Fibroblast of lung (primary cell): ENCODE measurements around the gene COL25A1. TPM values are rescaled to one million over a fixed set of nuclear protein-coding genes. Genes with fewer than 3 reads are reported as not detected.

Experiments
- DNase-seq, 2 donors: peaks; one replicate each; pipeline versions ENCODE4 v3.0.0 to v3.0.0-alpha.2; 2010; ENCODE audit warnings: low read depth in 2 of 2
- H2AFZ ChIP-seq: 2 replicates; pipeline ENCODE4 v1.5.1; 2012; ENCODE audit warnings: low read length, control low read depth, inconsistent platforms
- H3K27ac ChIP-seq: 2 replicates; pipeline ENCODE4 v1.5.1; 2011; ENCODE audit warnings: low read length, control low read depth; ENCODE audit not compliant: insufficient read depth
- H3K27me3 ChIP-seq: 2 replicates; pipeline ENCODE4 v1.5.1; 2011; ENCODE audit warnings: mild to moderate bottlenecking, low read length; ENCODE audit not compliant: control insufficient read depth, insufficient read depth
- H3K36me3 ChIP-seq: 2 replicates; pipeline ENCODE4 v1.5.1; 2011; ENCODE audit warnings: low read length; ENCODE audit not compliant: control insufficient read depth, insufficient read depth
- H3K4me1 ChIP-seq: 2 replicates; pipeline ENCODE4 v1.5.1; 2011; ENCODE audit warnings: low read length; ENCODE audit not compliant: control insufficient read depth, insufficient read depth; ENCODE audit errors: extremely low read depth
- H3K4me2 ChIP-seq: 2 replicates; pipeline ENCODE4 v1.5.1; 2011; ENCODE audit warnings: low read length, control low read depth; ENCODE audit not compliant: insufficient read depth; ENCODE audit errors: extremely low read depth
- H3K4me3 ChIP-seq, 4 experiments: fragments of 200-600 bp in 1 of 4; sonication (generic) in 1 of 4; replicated peaks in 1 of 4; 2 replicates each; pipeline ENCODE4 v1.5.1; 2011 to 2016; ENCODE audit warnings: low read length in 4 of 4, low read depth in 3 of 4, mild to moderate bottlenecking in 3 of 4, control low read depth in 2 of 4, inconsistent platforms in 1 of 4, mixed read lengths in 1 of 4; ENCODE audit not compliant: insufficient read depth in 1 of 4; ENCODE audit errors: control extremely low read depth in 1 of 4
- H3K79me2 ChIP-seq: 2 replicates; pipeline ENCODE4 v1.5.1; 2012; ENCODE audit warnings: mild to moderate bottlenecking, low read length, inconsistent platforms; ENCODE audit not compliant: control insufficient read depth, insufficient read depth
- H3K9ac ChIP-seq: 2 replicates; pipeline ENCODE4 v1.5.1; 2011; ENCODE audit warnings: mild to moderate bottlenecking, low read length, control low read depth; ENCODE audit not compliant: insufficient read depth
- H3K9me3 ChIP-seq: 2 replicates; pipeline ENCODE4 v1.5.1; 2012; ENCODE audit warnings: low read depth, low read length; ENCODE audit not compliant: control insufficient read depth, insufficient read depth
- H4K20me1 ChIP-seq: 2 replicates; pipeline ENCODE4 v1.5.1; 2011; ENCODE audit warnings: low read length; ENCODE audit not compliant: control insufficient read depth, insufficient read depth; ENCODE audit errors: extremely low read depth
- CTCF ChIP-seq, 2 donors: IDR thresholded peaks in 1 of 2; conservative IDR thresholded peaks in 1 of 2; 1 replicate in 1 of 2; 2 replicates in 1 of 2; pipeline ENCODE4 v1.5.1; 2011 to 2012; ENCODE audit warnings: low read length in 2 of 2, control low read depth in 1 of 2, inconsistent platforms in 1 of 2, low read depth in 1 of 2, mild to moderate bottlenecking in 1 of 2
- EZH2 ChIP-seq: IDR thresholded peaks from 2 replicates; pipeline ENCODE4 v1.5.1; 2012; ENCODE audit warnings: low read length, control low read depth, mild to moderate bottlenecking; ENCODE audit errors: missing control alignments
- polyA plus RNA-seq, 2 donors: library from polyadenylated mRNA; depleted of rRNA in 1 of 2; stranded (reverse) in 1 of 2; unstranded in 1 of 2; fragments of >200 nt; gene quantifications; 2 replicates each; pipeline ENCODE4 v1.2.1, GENCODE V29; 2011 to 2012; ENCODE audit warnings: missing spikeins in 1 of 2
- total RNA-seq: library from RNA; depleted of rRNA; stranded (reverse); fragments of >200 nt; gene quantifications from 2 replicates; pipeline ENCODE4 v1.2.1, GENCODE V29; 2014

COL25A1 gene
- total and polyA plus RNA-seq, 2 donors (not counting 1 experiment from before 2014, with no cell fraction given), result under 0.01 to 0.01 TPM

GRCh38 chr4:109046471-109047201 is 255.8 kb downstream of the COL25A1 start:
- Histone ChIP-seq H3K4me3 (peak overlapping the region; percentile 5 to 43 (median 16)), H3K36me3 (no peaks in the 10 kb centered on the region), H3K27ac (peak overlapping the region; percentile 6), H3K4me1 (no peaks in the 10 kb centered on the region), H4K20me1 (no peaks in the 10 kb centered on the region), H3K79me2 (no peaks in the 10 kb centered on the region), H3K4me2 (peak overlapping the region; percentile 76), H3K9ac (no peak overlapping the region), H3K27me3 (no peaks in the 10 kb centered on the region), H2AFZ (peak overlapping the region; percentile 79), H3K9me3 (no peaks in the 10 kb centered on the region)
- peak; percentile 69 to 78 for DNase-seq
- TF ChIP-seq CTCF (conservative IDR thresholded peaks at IDR 0.05 in 1 of 2, IDR thresholded peaks at IDR 0.05 in 1 of 2; ENCODE audit: low read depth in 1 of 2, low read length in 2 of 2) (no peak), EZH2 (no peak)

DNA sequence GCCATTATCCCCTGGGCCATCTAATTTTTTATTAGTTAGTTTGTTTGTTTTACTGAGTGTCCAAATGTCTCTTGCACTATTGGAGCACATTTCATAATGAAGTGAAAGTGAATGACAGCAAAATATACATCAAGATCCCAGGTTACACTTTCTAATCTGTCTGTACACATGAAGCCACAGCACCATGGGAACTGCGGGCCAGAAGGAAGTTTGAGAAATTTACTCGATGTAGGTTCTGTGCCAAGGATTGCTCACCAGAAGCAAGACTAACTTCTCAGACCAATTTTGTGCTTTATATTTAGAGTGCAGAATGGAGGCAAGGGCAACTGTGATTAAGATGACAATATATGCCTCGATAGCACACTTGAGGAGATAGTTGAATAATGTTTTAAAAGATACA is 258.0 kb downstream of the COL25A1 start:
- no peaks in the 10 kb centered on the region for H3K4me1 ChIP-seq
- no peak overlapping the region for H2AFZ ChIP-seq

GRCh38 chr4:109043286-109043685 is 259.2 kb downstream of the COL25A1 start:
- H3K79me2 ChIP-seq, result no peaks in the 10 kb centered on the region
- DNase-seq, result no peak
- TF ChIP-seq CTCF (conservative IDR thresholded peaks at IDR 0.05 in 1 of 2, IDR thresholded peaks at IDR 0.05 in 1 of 2; ENCODE audit: low read depth in 1 of 2, low read length in 2 of 2) (no peak), EZH2 (no peak)
- H3K9ac ChIP-seq, result no peak overlapping the region
- H3K36me3 ChIP-seq, result no peaks in the 10 kb centered on the region
- no peaks in the 10 kb centered on the region for H4K20me1 ChIP-seq
- no peaks in the 10 kb centered on the region for H3K9me3 ChIP-seq
- no peaks in the 10 kb centered on the region for H3K4me1 ChIP-seq
- no peak overlapping the region for H3K4me2 ChIP-seq
- H3K4me3 ChIP-seq, result no peak overlapping the region
- no peaks in the 10 kb centered on the region for H3K27me3 ChIP-seq
- no peak overlapping the region for H2AFZ ChIP-seq
- no peak overlapping the region for H3K27ac ChIP-seq

More for the DNA sequence above, 258.0 kb downstream of the COL25A1 start:
- Histone ChIP-seq H3K9ac (no peak overlapping the region), H4K20me1 (no peaks in the 10 kb centered on the region), H3K27me3 (no peaks in the 10 kb centered on the region), H3K4me2 (no peak overlapping the region), H3K36me3 (no peaks in the 10 kb centered on the region), H3K27ac (no peak overlapping the region), H3K79me2 (no peaks in the 10 kb centered on the region), H3K9me3 (no peaks in the 10 kb centered on the region), H3K4me3 (no peak overlapping the region)
- TF ChIP-seq CTCF (conservative IDR thresholded peaks at IDR 0.05 in 1 of 2, IDR thresholded peaks at IDR 0.05 in 1 of 2; ENCODE audit: low read depth in 1 of 2, low read length in 2 of 2), result no peak
- no peak for TF ChIP-seq EZH2
- peak in 1 of 2 donors; percentile 20 for DNase-seq
